HEK293T (cell line): ENCODE measurements around the gene ZNF148.

Experiments used
- FOXA1 ChIP-seq: fragments of 450-650 bp; IDR thresholded peaks from 2 replicates; pipeline ENCODE4 v1.6.1; 2016; ENCODE audit warnings: mild to moderate bottlenecking
- FOXK2 ChIP-seq: fragments of 450-650 bp; IDR thresholded peaks from 2 replicates; pipeline ENCODE4 v1.6.1; 2016; ENCODE audit warnings: mild to moderate bottlenecking
- TF ChIP-seq, protein P1 (sequence below): fragments of 450-650 bp; IDR thresholded peaks from 2 replicates; pipeline ENCODE4 v1.6.1; 2016

DNA sequence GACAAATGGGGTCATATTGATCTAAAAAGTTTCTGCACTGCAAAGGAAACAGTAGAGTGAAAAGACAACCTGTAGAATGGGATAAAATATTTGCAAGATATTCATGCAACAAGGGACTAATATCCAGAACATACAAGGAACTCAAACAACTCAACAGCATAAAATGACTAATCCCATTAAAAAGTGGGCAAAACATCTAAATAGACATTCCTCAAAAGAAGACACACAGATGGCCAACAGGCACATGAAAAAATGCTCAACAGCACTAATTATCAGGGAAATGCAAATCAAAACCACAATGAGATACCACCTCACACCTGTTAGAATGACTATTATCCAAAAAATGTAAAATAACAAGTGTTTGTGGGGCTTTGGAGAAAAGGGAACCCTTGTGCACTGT lies 171.4 kb downstream of the ZNF148 start:
- TF ChIP-seq FOXA1 (no peak), FOXK2 (no peak)
- TF ChIP-seq, protein P1, sequence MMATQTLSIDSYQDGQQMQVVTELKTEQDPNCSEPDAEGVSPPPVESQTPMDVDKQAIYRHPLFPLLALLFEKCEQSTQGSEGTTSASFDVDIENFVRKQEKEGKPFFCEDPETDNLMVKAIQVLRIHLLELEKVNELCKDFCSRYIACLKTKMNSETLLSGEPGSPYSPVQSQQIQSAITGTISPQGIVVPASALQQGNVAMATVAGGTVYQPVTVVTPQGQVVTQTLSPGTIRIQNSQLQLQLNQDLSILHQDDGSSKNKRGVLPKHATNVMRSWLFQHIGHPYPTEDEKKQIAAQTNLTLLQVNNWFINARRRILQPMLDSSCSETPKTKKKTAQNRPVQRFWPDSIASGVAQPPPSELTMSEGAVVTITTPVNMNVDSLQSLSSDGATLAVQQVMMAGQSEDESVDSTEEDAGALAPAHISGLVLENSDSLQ, result no peak
